GM21576 (cell line): ENCODE measurements around the gene GCFC2.
"Not testable (repeated sequence)": the region's sequence is repeated elsewhere in the genome, so short reads cannot be mapped to it uniquely, and the experiment has no call there.

Source experiments
- ATAC-seq: cut with Tn5 transposase; IDR thresholded peaks from one replicate; pipeline ENCODE4 v1.9.1; 2021; ENCODE audit warnings: mild to moderate bottlenecking, moderate library complexity; ENCODE audit not compliant: unreplicated experiment

The GCFC2 gene

GRCh38 chr2:75683430-75683829 is 27.3 kb downstream of the GCFC2 start:
- not testable (repeated sequence) for ATAC-seq

- ATAC-seq, result no peak
These were observed 30.3 kb downstream of the GCFC2 start for GRCh38 chr2:75680402-75680801.

- no peak for ATAC-seq
These were observed 31.2 kb downstream of the GCFC2 start for GRCh38 chr2:75679556-75679955.

GRCh38 chr2:75676464-75676863 is 34.3 kb downstream of the GCFC2 start:
- ATAC-seq, result no peak

GRCh38 chr2:75675908-75676307 is 34.8 kb downstream of the GCFC2 start:
- ATAC-seq, result no peak

GRCh38 chr2:75675423-75675822 is 35.3 kb downstream of the GCFC2 start:
- not testable (repeated sequence) for ATAC-seq

- no peak for ATAC-seq
These were observed 42.8 kb downstream of the GCFC2 start for GRCh38 chr2:75667884-75668283.

- ATAC-seq, result no peak
These were observed 43.8 kb downstream of the GCFC2 start for GRCh38 chr2:75666911-75667310.

GRCh38 chr2:75657798-75658197 is 52.9 kb downstream of the GCFC2 start:
- ATAC-seq, result no peak

- no peak for ATAC-seq
These were observed 54.2 kb downstream of the GCFC2 start for GRCh38 chr2:75656563-75656962.

GRCh38 chr2:75655861-75656260 is 54.9 kb downstream of the GCFC2 start:
- ATAC-seq, result no peak

- ATAC-seq, result no peak
These were observed 56.7 kb downstream of the GCFC2 start for GRCh38 chr2:75654012-75654411.

GRCh38 chr2:75647771-75648170 is 62.9 kb downstream of the GCFC2 start:
- ATAC-seq, result no peak

GRCh38 chr2:75646583-75647425 is 63.9 kb downstream of the GCFC2 start, which contains the start of gene MRPL19:
TSS of gene MRPL19 (plus strand) at chr2:75646783. CDS start at chr2:75646808, 25 bp downstream.
- peak; percentile 98 for ATAC-seq

GRCh38 chr2:75646090-75646582 is 64.6 kb downstream of the GCFC2 start:
- ATAC-seq, result no peak

GRCh38 chr2:75645643-75646042 is 65.1 kb downstream of the GCFC2 start:
- no peak for ATAC-seq

- no peak for ATAC-seq
These were observed 66.7 kb downstream of the GCFC2 start for GRCh38 chr2:75643980-75644379.

- ATAC-seq, result no peak
These were observed 69.1 kb downstream of the GCFC2 start for GRCh38 chr2:75641587-75641986.

- peak; percentile 95 for ATAC-seq
These were observed 70.0 kb downstream of the GCFC2 start for GRCh38 chr2:75640621-75641121.

GRCh38 chr2:75637568-75637967 is 73.1 kb downstream of the GCFC2 start:
- no peak for ATAC-seq

GRCh38 chr2:75634945-75635344 is 75.8 kb downstream of the GCFC2 start:
- ATAC-seq, result no peak

- ATAC-seq, result no peak
These were observed 77.1 kb downstream of the GCFC2 start for GRCh38 chr2:75633620-75634019.
